ENCODE data around the gene SCYGR3. TPM values are rescaled to one million over a fixed set of nuclear protein-coding genes. Genes with fewer than 3 reads are reported as not detected.

The SCYGR3 gene
- total and polyA plus RNA-seq, 2 of the 13 experiments (the other 11 are each of a cell fraction or from before 2014, with no cell fraction given): not detected

GRCh38 chr2:227568852-227569169, 45.8 kb downstream of the SCYGR3 start:
- Histone ChIP-seq H3K27ac (ENCODE audit: extremely low read length, insufficient read depth, low read length) (no peak overlapping the region), H3K4me1 (ENCODE audit: insufficient read depth, low read length) (no peaks in the 10 kb centered on the region; the same call in 1 of the 2 replicates), H3K4me2 (ENCODE audit: low read depth, low read length) (no peak overlapping the region), H2AFZ (ENCODE audit: low read length) (no peak overlapping the region), H3K27me3 (ENCODE audit: control insufficient read depth in 1 of 2, insufficient read depth in 2 of 2, low read length in 2 of 2) (no peaks in the 10 kb centered on the region), H3K79me2 (ENCODE audit: insufficient read depth, low read length) (no peaks in the 10 kb centered on the region), H3K9me3 (ENCODE audit: low read length) (no peaks in the 10 kb centered on the region), H3K4me3 (replicated peaks in 1 of 3; ENCODE audit: insufficient read depth in 1 of 3, low read depth in 2 of 3, low read length in 3 of 3) (no peak overlapping the region), H4K20me1 (ENCODE audit: insufficient read depth, low read length) (no peaks in the 10 kb centered on the region), H3K9ac (ENCODE audit: insufficient read depth, low read depth, low read length) (no peak overlapping the region), H3K36me3 (replicated peaks in 1 of 2; ENCODE audit: control insufficient read depth in 1 of 2, insufficient read depth in 2 of 2, low read length in 2 of 2) (no peaks in the 10 kb centered on the region)
- BruUV-seq (replicated peaks): no TSS peak
- DNase-seq (ENCODE audit: low spot score) (no peak), ATAC-seq (no peak), FAIRE-seq (no peak)
- ChIA-PET CTCF (ENCODE audit: low intra/inter-chr PET ratio, low total read pairs) (no interaction called here), POLR2A (no interaction called here)
- in situ Hi-C loops (cut with HindIII; ENCODE audit: extremely low pct_ligation_motif_present, low pct_unique_long_range_greater_than_20kb): no loop called here
- WGBS (ENCODE audit: low lambda C conversion rate): 83% methylated on average over 2 of the region's 2 CpGs
- intact Hi-C loops (cut with micrococcal nuclease; ENCODE audit: unreplicated experiment): loop anchor here (10.0 kb wide), 1 partner anchor 196 kb away; no protein-coding TSS in a partner anchor
- TF ChIP-seq HMGXB3 (CRISPR knock-in tag; IDR thresholded peaks at IDR 0.05; ENCODE audit: borderline replicate concordance) (no peak), RXRA (CRISPR knock-in tag; IDR thresholded peaks at IDR 0.05) (no peak), NR0B2 (CRISPR knock-in tag; IDR thresholded peaks at IDR 0.05) (no peak), IRX3 (CRISPR knock-in tag; IDR thresholded peaks at IDR 0.05; ENCODE audit: borderline replicate concordance, low read depth) (no peak), ZXDC (CRISPR knock-in tag; IDR thresholded peaks at IDR 0.05) (no peak), KDM6A (CRISPR knock-in tag; IDR thresholded peaks at IDR 0.05; ENCODE audit: low read depth) (no peak), ZSCAN5A (CRISPR knock-in tag; IDR thresholded peaks at IDR 0.05; ENCODE audit: borderline replicate concordance) (no peak), ZNF781 (CRISPR knock-in tag; IDR thresholded peaks at IDR 0.05; ENCODE audit: borderline replicate concordance, not compliant biosample characterization) (no peak), TBL1XR1 (IDR thresholded peaks at IDR 0.05; ENCODE audit: borderline replicate concordance, low read length, partially characterized antibody) (no peak), XBP1 (CRISPR knock-in tag; IDR thresholded peaks at IDR 0.05) (no peak), ZNF180 (CRISPR knock-in tag; IDR thresholded peaks at IDR 0.05; ENCODE audit: borderline replicate concordance, low read depth) (no peak), USF2 (IDR thresholded peaks at IDR 0.05; ENCODE audit: low read depth, low read length) (no peak), USF2 (CRISPR knock-in tag; IDR thresholded peaks at IDR 0.05; ENCODE audit: borderline replicate concordance) (no peak)
